Astrocyte (in vitro differentiated cells and primary cell): ENCODE data around the gene PAM. TPM values are rescaled to one million over a fixed set of nuclear protein-coding genes. Genes with fewer than 3 reads are reported as not detected.

Experiments
- DNase-seq: peaks from one replicate; pipeline ENCODE4 v3.0.0-alpha.2; 2010; ENCODE audit warnings: low read depth
- FAIRE-seq: peaks from 2 replicates; lab custom pipeline; 2011; peaks lifted over from hg19 to GRCh38; lab: Jason Lieb, UNC
- H2AFZ ChIP-seq: 2 replicates; pipeline ENCODE4 v1.6.0; 2012; ENCODE audit warnings: low read depth, low read length, inconsistent platforms
- H3K27ac ChIP-seq: 2 replicates; pipeline ENCODE4 v1.5.1; 2011; ENCODE audit warnings: low read depth, low read length, inconsistent platforms
- H3K27me3 ChIP-seq: 2 replicates; pipeline ENCODE4 v1.6.0; 2011; ENCODE audit warnings: low read length, inconsistent platforms; ENCODE audit not compliant: insufficient read depth
- H3K36me3 ChIP-seq: 2 replicates; pipeline ENCODE4 v1.5.1; 2011; ENCODE audit warnings: low read length, inconsistent platforms; ENCODE audit not compliant: insufficient read depth
- H3K4me1 ChIP-seq: 2 replicates; pipeline ENCODE4 v1.5.1; 2011; ENCODE audit warnings: low read length, inconsistent platforms; ENCODE audit not compliant: insufficient read depth
- H3K4me2 ChIP-seq: 2 replicates; pipeline ENCODE4 v1.6.0; 2012; ENCODE audit warnings: low read length, inconsistent platforms
- H3K4me3 ChIP-seq: 2 replicates; pipeline ENCODE4 v1.5.1; 2011; ENCODE audit warnings: low read depth, mild to moderate bottlenecking, low read length, inconsistent platforms; ENCODE audit not compliant: insufficient read depth
- H3K79me2 ChIP-seq: 2 replicates; pipeline ENCODE4 v1.6.0; 2012; ENCODE audit warnings: mild to moderate bottlenecking, low read length, inconsistent platforms; ENCODE audit not compliant: insufficient read depth
- H3K9ac ChIP-seq: 2 replicates; pipeline ENCODE4 v1.6.0; 2012; ENCODE audit warnings: mild to moderate bottlenecking, low read length, inconsistent platforms
- H3K9me3 ChIP-seq: 2 replicates; pipeline ENCODE4 v1.5.1; 2012; ENCODE audit warnings: low read depth, mild to moderate bottlenecking, low read length, inconsistent platforms; ENCODE audit not compliant: insufficient read depth
- H4K20me1 ChIP-seq: 2 replicates; pipeline ENCODE4 v1.6.0; 2012; ENCODE audit warnings: low read length, inconsistent platforms; ENCODE audit not compliant: insufficient read depth
- H3K27ac Mint-ChIP-seq: one replicate; pipeline ENCODE4 v1.8.0; 2021; ENCODE audit warnings: mild to moderate bottlenecking, mixed read lengths; ENCODE audit not compliant: unreplicated experiment
- H3K27me3 Mint-ChIP-seq: one replicate; pipeline ENCODE4 v1.8.0; 2021; ENCODE audit warnings: low read depth, mixed read lengths; ENCODE audit not compliant: unreplicated experiment
- H3K36me3 Mint-ChIP-seq: one replicate; pipeline ENCODE4 v1.8.0; 2021; ENCODE audit warnings: low read depth, mixed read lengths; ENCODE audit not compliant: unreplicated experiment
- H3K4me1 Mint-ChIP-seq: one replicate; pipeline ENCODE4 v1.8.0; 2021; ENCODE audit warnings: low read depth, mixed read lengths; ENCODE audit not compliant: unreplicated experiment
- H3K4me3 Mint-ChIP-seq: one replicate; pipeline ENCODE4 v1.8.0; 2021; ENCODE audit warnings: mild to moderate bottlenecking, moderate library complexity, mixed read lengths; ENCODE audit not compliant: unreplicated experiment
- H3K9me3 Mint-ChIP-seq: one replicate; pipeline ENCODE4 v1.8.0; 2021; ENCODE audit warnings: mild to moderate bottlenecking, mixed read lengths; ENCODE audit not compliant: unreplicated experiment
- EZH2 ChIP-seq: IDR thresholded peaks from 2 replicates; pipeline ENCODE4 v1.6.1; 2012; ENCODE audit warnings: mild to moderate bottlenecking, low read length, inconsistent platforms; ENCODE audit not compliant: insufficient read depth
- total RNA-seq: library from RNA; stranded (reverse); gene quantifications from 2 replicates; pipeline ENCODE4 v1.2.1, GENCODE V29; 2021
- TF ChIP-seq, protein P1 (sequence below): IDR thresholded peaks from 2 replicates; pipeline ENCODE4 v1.5.1; 2011; ENCODE audit warnings: low read depth, mild to moderate bottlenecking, inconsistent platforms, low read length, moderate library complexity; ENCODE audit not compliant: insufficient read depth

The PAM gene
- total RNA-seq, 1 donor from 2014 or later = 301 TPM

DNA sequence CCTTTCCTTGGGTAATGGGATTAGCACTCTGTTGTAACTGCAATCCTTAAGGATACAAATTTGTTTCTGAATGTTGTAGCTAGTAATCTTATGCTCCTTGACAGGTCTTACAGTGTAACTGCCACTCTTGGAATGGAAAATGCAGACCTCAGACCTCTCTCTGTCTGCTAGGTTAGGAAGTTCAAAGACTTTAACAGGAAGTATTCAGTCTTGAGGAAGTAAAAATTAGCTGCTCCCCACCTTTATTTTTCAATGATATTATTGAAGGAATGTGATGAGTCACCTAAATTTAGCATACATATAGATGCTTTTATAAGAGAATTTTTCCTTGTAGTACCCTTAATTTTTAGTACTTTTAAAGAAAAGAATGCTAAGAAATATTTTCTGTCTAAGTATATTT lies 71.5 kb downstream of the PAM start:
- DNase-seq = no peak
- Histone ChIP-seq H3K9me3 (no peaks in the 10 kb centered on the region), H3K4me1 (peaks cover 12% of the 10 kb centered on the region), H3K79me2 (no peaks in the 10 kb centered on the region), H2AFZ (no peak overlapping the region), H3K9ac (no peak overlapping the region), H3K4me3 (no peak overlapping the region), H4K20me1 (no peaks in the 10 kb centered on the region), H3K36me3 (no peaks in the 10 kb centered on the region), H3K27me3 (no peaks in the 10 kb centered on the region), H3K27ac (no peak overlapping the region), H3K4me2 (no peak overlapping the region)
- no peak overlapping the region for H3K4me3 Mint-ChIP-seq
- no peaks in the 10 kb centered on the region for H3K9me3 Mint-ChIP-seq
- no peak for FAIRE-seq
- no peaks in the 10 kb centered on the region for H3K27me3 Mint-ChIP-seq
- H3K27ac Mint-ChIP-seq = no peak overlapping the region
- peaks cover 3% of the 10 kb centered on the region for H3K36me3 Mint-ChIP-seq
- H3K4me1 Mint-ChIP-seq = peaks cover 28% of the 10 kb centered on the region
- TF ChIP-seq, protein P1, sequence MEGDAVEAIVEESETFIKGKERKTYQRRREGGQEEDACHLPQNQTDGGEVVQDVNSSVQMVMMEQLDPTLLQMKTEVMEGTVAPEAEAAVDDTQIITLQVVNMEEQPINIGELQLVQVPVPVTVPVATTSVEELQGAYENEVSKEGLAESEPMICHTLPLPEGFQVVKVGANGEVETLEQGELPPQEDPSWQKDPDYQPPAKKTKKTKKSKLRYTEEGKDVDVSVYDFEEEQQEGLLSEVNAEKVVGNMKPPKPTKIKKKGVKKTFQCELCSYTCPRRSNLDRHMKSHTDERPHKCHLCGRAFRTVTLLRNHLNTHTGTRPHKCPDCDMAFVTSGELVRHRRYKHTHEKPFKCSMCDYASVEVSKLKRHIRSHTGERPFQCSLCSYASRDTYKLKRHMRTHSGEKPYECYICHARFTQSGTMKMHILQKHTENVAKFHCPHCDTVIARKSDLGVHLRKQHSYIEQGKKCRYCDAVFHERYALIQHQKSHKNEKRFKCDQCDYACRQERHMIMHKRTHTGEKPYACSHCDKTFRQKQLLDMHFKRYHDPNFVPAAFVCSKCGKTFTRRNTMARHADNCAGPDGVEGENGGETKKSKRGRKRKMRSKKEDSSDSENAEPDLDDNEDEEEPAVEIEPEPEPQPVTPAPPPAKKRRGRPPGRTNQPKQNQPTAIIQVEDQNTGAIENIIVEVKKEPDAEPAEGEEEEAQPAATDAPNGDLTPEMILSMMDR = no peak
- no peak for TF ChIP-seq EZH2

- Mint-ChIP-seq H3K4me3 (no peak overlapping the region), H3K9me3 (no peaks in the 10 kb centered on the region), H3K4me1 (peaks cover 13% of the 10 kb centered on the region), H3K27me3 (no peaks in the 10 kb centered on the region), H3K27ac (no peak overlapping the region), H3K36me3 (peaks cover 3% of the 10 kb centered on the region)
- no peaks in the 10 kb centered on the region for H3K79me2 ChIP-seq
- no peaks in the 10 kb centered on the region for H3K36me3 ChIP-seq
- H2AFZ ChIP-seq = no peak overlapping the region
- DNase-seq (no peak), FAIRE-seq (no peak)
- no peak overlapping the region for H3K9ac ChIP-seq
- no peaks in the 10 kb centered on the region for H4K20me1 ChIP-seq
- no peak overlapping the region for H3K4me2 ChIP-seq
- no peaks in the 10 kb centered on the region for H3K27me3 ChIP-seq
- H3K4me1 ChIP-seq = peaks cover 3% of the 10 kb centered on the region
- H3K9me3 ChIP-seq = no peaks in the 10 kb centered on the region
- H3K4me3 ChIP-seq = no peak overlapping the region
- no peak overlapping the region for H3K27ac ChIP-seq
- TF ChIP-seq, protein P1 = no peak
- no peak for TF ChIP-seq EZH2
Observed at GRCh38 chr5:102830241-102830640, 75.1 kb downstream of the PAM start.

DNA sequence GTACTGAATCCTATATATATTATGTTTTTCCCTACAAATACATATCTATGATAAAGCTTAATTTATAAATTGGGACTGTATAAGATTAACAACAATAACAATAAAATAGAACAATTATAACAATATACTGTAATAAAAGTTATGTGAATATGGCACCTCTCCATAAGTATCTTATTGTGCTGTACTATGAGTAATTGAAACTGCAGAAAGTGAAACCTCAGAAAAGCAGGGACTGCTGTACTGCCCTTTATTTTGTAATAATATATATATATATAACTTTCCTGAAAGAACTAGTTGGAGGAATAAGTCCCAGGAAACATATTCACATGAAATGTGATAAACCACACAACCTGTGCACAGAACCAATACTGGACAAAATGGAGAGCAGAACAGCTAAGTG lies 77.3 kb downstream of the PAM start:
- Mint-ChIP-seq H3K36me3 (peaks cover 3% of the 10 kb centered on the region), H3K27me3 (no peaks in the 10 kb centered on the region), H3K9me3 (no peaks in the 10 kb centered on the region), H3K4me1 (peaks cover 9% of the 10 kb centered on the region), H3K27ac (no peak overlapping the region), H3K4me3 (no peak overlapping the region)
- H3K4me2 ChIP-seq = no peak overlapping the region
- FAIRE-seq = no peak
- H3K9ac ChIP-seq = no peak overlapping the region
- H3K36me3 ChIP-seq = no peaks in the 10 kb centered on the region
- no peaks in the 10 kb centered on the region for H4K20me1 ChIP-seq
- H3K4me3 ChIP-seq = no peak overlapping the region
- no peaks in the 10 kb centered on the region for H3K27me3 ChIP-seq
- H2AFZ ChIP-seq = no peak overlapping the region
- TF ChIP-seq EZH2 = no peak
- TF ChIP-seq, protein P1 = no peak
- DNase-seq = no peak
- no peaks in the 10 kb centered on the region for H3K79me2 ChIP-seq
- H3K27ac ChIP-seq = no peak overlapping the region
- H3K9me3 ChIP-seq = no peaks in the 10 kb centered on the region
- no peaks in the 10 kb centered on the region for H3K4me1 ChIP-seq
